C4-2B (cell line): ENCODE results near the gene IFNGR1.

ENCODE experiments used
- H3K27ac ChIP-seq: fragments of 450-650 bp; 2 replicates; pipeline ENCODE4 v1.5.1; 2017
- CTCF ChIP-seq: fragments of 450-650 bp; conservative IDR thresholded peaks from 2 replicates; pipeline ENCODE4 v1.5.1; 2017; ENCODE audit warnings: mild to moderate bottlenecking
- ZFX ChIP-seq: fragments of 450-650 bp; IDR thresholded peaks from 2 replicates; pipeline ENCODE4 v1.6.1; 2017

Gene IFNGR1

GRCh38 chr6:137182654-137183073 is 36.5 kb downstream of the IFNGR1 start:
- H3K27ac ChIP-seq = no peak overlapping the region
- no peak for TF ChIP-seq ZFX

GRCh38 chr6:137181891-137182653 is 37.1 kb downstream of the IFNGR1 start:
- H3K27ac ChIP-seq = no peak overlapping the region
- TF ChIP-seq ZFX (no peak), CTCF (no peak)

- TF ChIP-seq ZFX (no peak), CTCF (no peak)
- no peak overlapping the region for H3K27ac ChIP-seq
Measured at GRCh38 chr6:137177611-137178010, 41.6 kb downstream of the IFNGR1 start.

- no peak overlapping the region for H3K27ac ChIP-seq
- TF ChIP-seq ZFX (no peak), CTCF (no peak)
Measured at GRCh38 chr6:137176729-137177128, 42.5 kb downstream of the IFNGR1 start.

- no peak overlapping the region for H3K27ac ChIP-seq
- TF ChIP-seq ZFX (no peak), CTCF (no peak)
Measured at GRCh38 chr6:137175868-137176245, 43.3 kb downstream of the IFNGR1 start.

GRCh38 chr6:137175157-137175867 is 43.9 kb downstream of the IFNGR1 start:
- no peak for TF ChIP-seq CTCF
- TF ChIP-seq ZFX = no peak

GRCh38 chr6:137173501-137173900 is 45.7 kb downstream of the IFNGR1 start, which contains the start of gene IL22RA2:
Gene IL22RA2, minus strand, starts transcription at chr6:137173644. Its CDS starts 11,895 bp downstream, at chr6:137161749.
- H3K27ac ChIP-seq = no peak within 1 kb of the TSS
- TF ChIP-seq CTCF = no peak
- TF ChIP-seq ZFX = no peak

More at GRCh38 chr6:137175157-137175867, 43.9 kb downstream of the IFNGR1 start:
- no peak overlapping the region for H3K27ac ChIP-seq
